ENCODE data around the gene GCH1. TPM values are rescaled to one million over a fixed set of nuclear protein-coding genes. Genes with fewer than 3 reads are reported as not detected.

The GCH1 gene
- total RNA-seq, 4 donors from 2014 or later: 9.3 to 19.8 (median 15.5) TPM

DNA sequence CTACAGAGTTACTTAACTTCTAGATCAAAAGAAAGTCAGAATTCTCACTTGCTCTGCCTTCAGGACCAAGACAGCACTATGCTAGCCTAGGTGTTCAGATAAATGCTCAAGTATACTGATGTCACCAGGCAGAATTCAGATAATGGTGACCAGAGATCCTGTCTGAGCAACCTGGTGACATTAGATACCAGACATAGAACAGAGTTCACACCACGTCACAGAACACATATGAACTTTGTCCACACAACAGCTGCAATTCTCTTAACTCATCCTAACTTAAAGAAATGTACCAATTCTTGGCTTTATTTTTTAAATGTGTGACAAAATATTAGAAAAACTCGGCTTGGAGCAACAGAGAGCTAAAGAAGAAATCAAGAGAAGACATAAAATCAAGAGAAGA, 58.1 kb downstream of the GCH1 start:
- TF ChIP-seq, protein P1, sequence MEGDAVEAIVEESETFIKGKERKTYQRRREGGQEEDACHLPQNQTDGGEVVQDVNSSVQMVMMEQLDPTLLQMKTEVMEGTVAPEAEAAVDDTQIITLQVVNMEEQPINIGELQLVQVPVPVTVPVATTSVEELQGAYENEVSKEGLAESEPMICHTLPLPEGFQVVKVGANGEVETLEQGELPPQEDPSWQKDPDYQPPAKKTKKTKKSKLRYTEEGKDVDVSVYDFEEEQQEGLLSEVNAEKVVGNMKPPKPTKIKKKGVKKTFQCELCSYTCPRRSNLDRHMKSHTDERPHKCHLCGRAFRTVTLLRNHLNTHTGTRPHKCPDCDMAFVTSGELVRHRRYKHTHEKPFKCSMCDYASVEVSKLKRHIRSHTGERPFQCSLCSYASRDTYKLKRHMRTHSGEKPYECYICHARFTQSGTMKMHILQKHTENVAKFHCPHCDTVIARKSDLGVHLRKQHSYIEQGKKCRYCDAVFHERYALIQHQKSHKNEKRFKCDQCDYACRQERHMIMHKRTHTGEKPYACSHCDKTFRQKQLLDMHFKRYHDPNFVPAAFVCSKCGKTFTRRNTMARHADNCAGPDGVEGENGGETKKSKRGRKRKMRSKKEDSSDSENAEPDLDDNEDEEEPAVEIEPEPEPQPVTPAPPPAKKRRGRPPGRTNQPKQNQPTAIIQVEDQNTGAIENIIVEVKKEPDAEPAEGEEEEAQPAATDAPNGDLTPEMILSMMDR (IDR thresholded peaks at IDR 0.05): no peak
- no peak for TF ChIP-seq POLR2A (IDR thresholded peaks at IDR 0.05)
- WGBS, 2 donors: 88 to 96% methylated on average over 2 of the region's 2 CpGs
- H3K27ac ChIP-seq: no peak overlapping the region

DNA sequence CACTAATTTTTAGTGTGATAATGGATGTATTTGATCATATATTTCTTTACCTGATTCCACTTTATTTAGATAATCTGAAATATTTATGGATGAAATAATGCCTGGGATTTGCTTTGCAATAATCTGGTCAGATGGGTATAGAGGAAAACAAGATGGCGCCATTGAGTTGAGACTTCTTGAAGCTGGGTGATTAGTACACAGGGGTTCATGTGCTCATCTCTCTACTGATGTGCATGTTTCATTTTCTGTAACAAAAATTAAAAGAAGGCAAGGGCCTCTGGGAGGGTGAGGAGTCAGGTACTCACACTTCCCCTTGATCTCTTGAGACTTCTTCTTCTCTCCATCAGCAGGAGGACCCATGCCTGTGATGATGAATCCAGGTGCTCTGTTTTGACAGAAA, 61.8 kb downstream of the GCH1 start:
- WGBS, 2 donors: 100% methylated on average over 1 of the region's 1 CpG
- Histone ChIP-seq H3K27ac (no peak overlapping the region), H3K9me3 (no peaks in the 10 kb centered on the region), H3K27me3 (no peaks in the 10 kb centered on the region), H3K4me1 (no peaks in the 10 kb centered on the region), H3K36me3 (peaks cover 0 to 38% (median 0%) of the 10 kb centered on the region in 3 donors), H3K4me3 (no peak overlapping the region)
- no peak for TF ChIP-seq POLR2A (IDR thresholded peaks at IDR 0.05)
- TF ChIP-seq, protein P1 (IDR thresholded peaks at IDR 0.05): no peak
- no peak for DNase-seq
- intact Hi-C loops (cut with DNase I): no loop called here

More for the DNA sequence above, 58.1 kb downstream of the GCH1 start:
- intact Hi-C loops (cut with DNase I): no loop called here
- H3K4me3 ChIP-seq: no peak overlapping the region
- DNase-seq: no peak
- peaks cover 0 to 38% (median 0%) of the 10 kb centered on the region in 3 donors for H3K36me3 ChIP-seq
- H3K9me3 ChIP-seq: no peaks in the 10 kb centered on the region
- no peaks in the 10 kb centered on the region for H3K4me1 ChIP-seq
- no peaks in the 10 kb centered on the region for H3K27me3 ChIP-seq

DNA sequence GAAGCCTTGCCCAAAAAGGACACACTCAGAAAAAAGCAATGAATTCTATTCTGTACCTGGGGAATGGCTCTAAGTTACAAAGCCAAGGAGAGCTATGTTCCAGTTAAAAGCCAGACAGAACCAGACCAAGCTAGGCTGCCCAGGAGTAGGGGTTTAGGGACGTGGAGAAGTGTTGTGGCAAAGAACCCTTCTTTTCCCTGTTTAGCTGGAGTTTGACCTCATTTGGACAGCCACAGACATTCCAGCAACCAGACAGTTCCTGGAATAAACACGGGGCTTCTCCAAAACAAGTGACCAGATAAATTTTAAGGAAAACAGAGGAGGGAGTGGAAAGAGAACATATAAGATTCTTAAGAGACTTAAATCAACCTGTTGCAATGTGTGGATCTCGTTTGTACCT, 62.3 kb downstream of the GCH1 start:
- TF ChIP-seq, protein P1 (IDR thresholded peaks at IDR 0.05): no peak
- no peak for TF ChIP-seq POLR2A (IDR thresholded peaks at IDR 0.05)
- H3K27ac ChIP-seq: peak overlapping the region in 1 of 4 donors; percentile 41

GRCh38 chr14:54839701-54840119, 62.9 kb downstream of the GCH1 start:
- H3K36me3 ChIP-seq: peaks cover 0 to 28% (median 0%) of the 10 kb centered on the region in 3 donors
- intact Hi-C loops (cut with DNase I): no loop called here
- peak overlapping the region in 1 of 4 donors; percentile 41 for H3K27ac ChIP-seq
- H3K4me1 ChIP-seq: no peaks in the 10 kb centered on the region
- DNase-seq: no peak
- WGBS, 2 donors: 58 to 61% methylated on average over 3 of the region's 3 CpGs
- no peaks in the 10 kb centered on the region for H3K9me3 ChIP-seq
- no peak overlapping the region for H3K4me3 ChIP-seq
- TF ChIP-seq POLR2A (IDR thresholded peaks at IDR 0.05): no peak
- TF ChIP-seq, protein P1 (IDR thresholded peaks at IDR 0.05): no peak
- H3K27me3 ChIP-seq: no peaks in the 10 kb centered on the region

More for the DNA sequence above, 62.3 kb downstream of the GCH1 start:
- peaks cover 0 to 33% (median 0%) of the 10 kb centered on the region in 3 donors for H3K36me3 ChIP-seq
- H3K4me3 ChIP-seq: no peak overlapping the region
- WGBS, 2 donors: 70 to 85% methylated on average over 3 of the region's 3 CpGs
- DNase-seq: no peak
- H3K27me3 ChIP-seq: no peaks in the 10 kb centered on the region
- intact Hi-C loops (cut with DNase I): no loop called here
- no peaks in the 10 kb centered on the region for H3K4me1 ChIP-seq
- H3K9me3 ChIP-seq: no peaks in the 10 kb centered on the region

DNA sequence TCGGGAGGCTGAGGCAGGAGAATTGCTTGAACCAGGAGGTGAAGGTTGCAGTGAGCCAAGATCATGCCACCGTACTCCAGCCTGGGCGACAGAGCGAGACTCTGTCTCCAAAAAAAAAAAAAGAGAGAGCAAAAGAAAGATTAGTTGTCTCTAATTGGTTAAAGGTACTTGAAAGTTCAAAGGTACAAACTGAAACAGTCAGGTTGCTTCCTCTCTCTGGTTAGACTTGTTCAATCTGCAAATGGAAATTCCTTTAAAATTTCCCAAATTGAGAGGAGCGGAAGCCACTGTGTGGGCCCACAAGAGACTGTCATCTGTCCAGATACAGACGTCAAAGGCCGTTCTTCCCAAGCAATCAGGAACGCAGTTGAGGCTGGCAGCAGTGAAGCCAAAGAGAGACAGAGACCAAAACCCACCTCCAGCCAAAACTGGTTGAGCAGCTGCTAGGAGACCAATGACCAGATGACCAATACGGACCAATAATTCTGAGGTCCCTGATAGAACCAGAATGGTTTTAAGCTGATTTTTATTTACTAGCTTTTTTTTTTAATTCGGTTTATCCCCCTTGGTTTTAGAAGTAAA, 63.6 kb downstream of the GCH1 start:
- Histone ChIP-seq H3K9me3 (no peaks in the 10 kb centered on the region), H3K27me3 (no peaks in the 10 kb centered on the region), H3K36me3 (peaks cover 0 to 22% (median 0%) of the 10 kb centered on the region in 3 donors), H3K4me3 (no peak overlapping the region), H3K27ac (no peak overlapping the region), H3K4me1 (no peaks in the 10 kb centered on the region)
- no peak for TF ChIP-seq POLR2A (IDR thresholded peaks at IDR 0.05)
- TF ChIP-seq, protein P1 (IDR thresholded peaks at IDR 0.05): no peak
- intact Hi-C loops (cut with DNase I): no loop called here
- WGBS, 2 donors: 91% methylated on average over 10 of the region's 10 CpGs
- no peak for DNase-seq
